GM23338 (cell line): ENCODE results near the gene ARHGAP11A. TPM values are rescaled to one million over a fixed set of nuclear protein-coding genes. Genes with fewer than 3 reads are reported as not detected.

Experiments
- ATAC-seq: fragments of 200-7000 bp; cut with Tn5 transposase; 3 replicates; pipeline ENCODE4 v1.9.1; 2020
- DNase-seq: peaks from one replicate; pipeline ENCODE4 v3.0.0-alpha.2; 2015; ENCODE audit warnings: low spot score
- H2AFZ ChIP-seq: fragments of 200-600 bp; sonication (generic); 2 replicates; pipeline ENCODE4 v1.8.0; 2016; ENCODE audit warnings: antibody characterized with exemption, mild to moderate bottlenecking, moderate library complexity
- H3F3A ChIP-seq: fragments of 200-600 bp; sonication (generic); replicated peaks from 2 replicates; pipeline ENCODE4 v1.8.0; 2017; ENCODE audit warnings: antibody characterized with exemption, mixed run types, low read depth
- H3K27ac ChIP-seq: fragments of 200-600 bp; sonication (generic); 2 replicates; pipeline ENCODE4 v1.6.1; 2016; ENCODE audit warnings: low read depth
- H3K27me3 ChIP-seq: fragments of 200-600 bp; sonication (generic); 2 replicates; pipeline ENCODE4 v1.8.0; 2016; ENCODE audit warnings: mild to moderate bottlenecking, mixed run types, moderate library complexity; ENCODE audit not compliant: insufficient read depth
- H3K36me3 ChIP-seq: fragments of 200-600 bp; sonication (generic); 2 replicates; pipeline ENCODE4 v1.8.0; 2016; ENCODE audit warnings: mild to moderate bottlenecking; ENCODE audit not compliant: insufficient read depth
- H3K4me1 ChIP-seq: fragments of 200-600 bp; sonication (generic); 2 replicates; pipeline ENCODE4 v1.8.0; 2016; ENCODE audit warnings: mild to moderate bottlenecking, moderate library complexity; ENCODE audit not compliant: insufficient read depth
- H3K4me2 ChIP-seq: fragments of 200-600 bp; sonication (generic); 2 replicates; pipeline ENCODE4 v1.7.1; 2017; ENCODE audit warnings: mixed run types
- H3K4me3 ChIP-seq: fragments of 200-600 bp; sonication (generic); 2 replicates; pipeline ENCODE4 v1.6.1; 2016; ENCODE audit warnings: mixed run types
- H3K79me2 ChIP-seq: fragments of 200-600 bp; sonication (generic); replicated peaks from 2 replicates; pipeline ENCODE4 v1.8.0; 2017; ENCODE audit warnings: mild to moderate bottlenecking; ENCODE audit not compliant: insufficient read depth
- H3K9me2 ChIP-seq: fragments of 200-600 bp; sonication (generic); 2 replicates; pipeline ENCODE4 v1.8.0; 2017; ENCODE audit not compliant: insufficient read depth
- H4K20me1 ChIP-seq: fragments of 200-600 bp; sonication (generic); replicated peaks from 2 replicates; pipeline ENCODE4 v1.8.0; 2017; ENCODE audit warnings: mild to moderate bottlenecking; ENCODE audit not compliant: insufficient read depth
- H3K27ac Mint-ChIP-seq: 2 replicates; pipeline ENCODE4 v1.8.0; 2020; ENCODE audit warnings: inconsistent platforms, mild to moderate bottlenecking, moderate library complexity, mixed read lengths
- H3K27me3 Mint-ChIP-seq: 3 replicates; pipeline ENCODE4 v1.8.0; 2022; ENCODE audit warnings: low read depth, mild to moderate bottlenecking, moderate library complexity, mixed read lengths, inconsistent platforms; ENCODE audit not compliant: insufficient read depth, poor library complexity
- H3K36me3 Mint-ChIP-seq: 3 replicates; pipeline ENCODE4 v1.8.0; 2021; ENCODE audit warnings: low read depth, mild to moderate bottlenecking, inconsistent platforms, moderate library complexity, mixed read lengths
- H3K4me1 Mint-ChIP-seq: 3 replicates; pipeline ENCODE4 v1.8.0; 2020; ENCODE audit warnings: mild to moderate bottlenecking, inconsistent platforms, mixed read lengths
- H3K4me3 Mint-ChIP-seq: 3 replicates; pipeline ENCODE4 v1.8.0; 2021; ENCODE audit warnings: moderate library complexity, mild to moderate bottlenecking, inconsistent platforms, mixed read lengths
- H3K9me3 Mint-ChIP-seq: 3 replicates; pipeline ENCODE4 v1.8.0; 2020; ENCODE audit warnings: moderate library complexity, mild to moderate bottlenecking, inconsistent platforms, mixed read lengths
- CREB1 ChIP-seq: fragments of 250-450 bp; sonication (Bioruptor Pico); IDR thresholded peaks from 2 replicates; pipeline ENCODE4 v1.5.0; 2020; ENCODE audit warnings: low read depth, mild to moderate bottlenecking, moderate library complexity
- CTCF ChIP-seq, 2 experiments: fragments of 200-600 bp in 1 of 2; sonication (generic) in 1 of 2; conservative IDR thresholded peaks; 2 replicates each; pipeline versions ENCODE4 v1.5.1 to v1.6.1; 2016 to 2017; ENCODE audit warnings: antibody characterized with exemption in 2 of 2, low read depth in 2 of 2, mild to moderate bottlenecking in 2 of 2, moderate library complexity in 1 of 2
- ETS1 ChIP-seq: IDR thresholded peaks from 2 replicates; pipeline ENCODE4 v1.6.1; 2016; ENCODE audit warnings: antibody characterized with exemption
- EZH2 ChIP-seq: fragments of 200-600 bp; sonication (generic); IDR thresholded peaks from one replicate; pipeline ENCODE4 v1.8.0; 2017; ENCODE audit warnings: antibody characterized with exemption, mild to moderate bottlenecking, low read depth; ENCODE audit not compliant: unreplicated experiment
- EZH2phosphoT487 ChIP-seq: fragments of 200-600 bp; sonication (generic); IDR thresholded peaks from one replicate; pipeline ENCODE4 v1.8.1; 2018; ENCODE audit warnings: antibody characterized with exemption; ENCODE audit not compliant: unreplicated experiment
- JUNB ChIP-seq: IDR thresholded peaks from one replicate; pipeline ENCODE4 v1.6.1; 2016; ENCODE audit warnings: antibody characterized with exemption; ENCODE audit not compliant: unreplicated experiment
- NANOG ChIP-seq: IDR thresholded peaks from 2 replicates; pipeline ENCODE4 v1.6.1; 2016; ENCODE audit warnings: antibody characterized with exemption, borderline replicate concordance
- POLR2AphosphoS5 ChIP-seq: IDR thresholded peaks from 2 replicates; pipeline ENCODE4 v1.6.1; 2016; ENCODE audit warnings: antibody characterized with exemption, low read depth
- REST ChIP-seq: IDR thresholded peaks from one replicate; pipeline ENCODE4 v1.6.1; 2018; ENCODE audit warnings: antibody characterized with exemption; ENCODE audit not compliant: unreplicated experiment
- STAT1 ChIP-seq: IDR thresholded peaks from one replicate; pipeline ENCODE4 v1.6.1; 2016; ENCODE audit warnings: antibody characterized with exemption; ENCODE audit not compliant: unreplicated experiment
- ZNF114 ChIP-seq: fragments of 250-450 bp; sonication (Bioruptor Pico); IDR thresholded peaks from 2 replicates; pipeline ENCODE4 v1.5.0; 2020; ENCODE audit warnings: mild to moderate bottlenecking, moderate library complexity
- ZNF331 ChIP-seq: fragments of 250-450 bp; sonication (Bioruptor Pico); IDR thresholded peaks from 2 replicates; pipeline ENCODE4 v1.5.0; 2020; ENCODE audit warnings: low read depth, mild to moderate bottlenecking, moderate library complexity
- ZNF462 ChIP-seq: fragments of 250-450 bp; sonication (Bioruptor Pico); IDR thresholded peaks from 2 replicates; pipeline ENCODE4 v1.5.0; 2020; ENCODE audit warnings: mild to moderate bottlenecking, moderate library complexity
- polyA plus RNA-seq: library from polyadenylated mRNA; unstranded; fragments of >200 nt; fragmentation: Nextera tagmentation; extraction: Ambion mirVana; gene quantifications from 2 replicates; pipeline ENCODE4 v1.2.1, GENCODE V29; 2016
- total RNA-seq: library from RNA; depleted of rRNA; stranded (reverse); fragments of >200 nt; shearing (Covaris generic); gene quantifications from 2 replicates; pipeline ENCODE4 v1.2.3, GENCODE V29; 2014

Gene ARHGAP11A
- total and polyA plus RNA-seq, 2 experiments from 2014 or later = 28.3 to 43.1 TPM

GRCh38 chr15:32657198-32657883 lies 42.0 kb downstream of the ARHGAP11A start:
- peaks cover 8% of the 10 kb centered on the region for H3K4me1 ChIP-seq
- H3K4me2 ChIP-seq = no peak overlapping the region
- 0 out of 2 replicates have a peak, but pooled peaks cover 3% of the 10 kb centered on the region for H4K20me1 ChIP-seq
- no peak for TF ChIP-seq REST
- no peak for TF ChIP-seq ETS1
- TF ChIP-seq CTCF (conservative IDR thresholded peaks at IDR 0.05; ENCODE audit: low read depth in 2 of 2) = no peak; a peak in 1 of 4 replicates
- TF ChIP-seq STAT1 = no peak
- TF ChIP-seq EZH2phosphoT487 = no peak
- TF ChIP-seq POLR2AphosphoS5 = no peak
- no peak for TF ChIP-seq ZNF114 (CRISPR knock-in tag)
- no peak for TF ChIP-seq EZH2
- TF ChIP-seq JUNB = no peak
- TF ChIP-seq CREB1 (CRISPR knock-in tag) = no peak
- TF ChIP-seq ZNF331 (CRISPR knock-in tag) = no peak
- no peak for TF ChIP-seq ZNF462
- no peak for TF ChIP-seq NANOG
- H3F3A ChIP-seq = no peaks in the 10 kb centered on the region
- DNase-seq = no peak
- no peaks in the 10 kb centered on the region for H3K27me3 ChIP-seq
- H3K9me2 ChIP-seq = no peaks in the 10 kb centered on the region
- H3K4me3 ChIP-seq = no peak overlapping the region
- H3K27me3 Mint-ChIP-seq = no peaks in the 10 kb centered on the region
- no peak overlapping the region for H3K4me3 Mint-ChIP-seq
- H3K27ac ChIP-seq = no peak overlapping the region
- no peaks in the 10 kb centered on the region for H3K9me3 Mint-ChIP-seq
- H3K36me3 ChIP-seq = no peaks in the 10 kb centered on the region
- H3K79me2 ChIP-seq = 0 out of 2 replicates have a peak, but pooled peaks cover under 1% of the 10 kb centered on the region
- H3K4me1 Mint-ChIP-seq = peaks cover 17% of the 10 kb centered on the region
- peaks cover 12% of the 10 kb centered on the region; the same call in 1 of the 3 replicates for H3K36me3 Mint-ChIP-seq
- H3K27ac Mint-ChIP-seq = no peak overlapping the region
- no peak overlapping the region for H2AFZ ChIP-seq
- ATAC-seq = no peak
